Measurements from ENCODE around the gene CAMLG.
"Not testable (repeated sequence)": the region's sequence is repeated elsewhere in the genome, so short reads cannot be mapped to it uniquely, and the experiment has no call there.

Gene CAMLG

GRCh38 chr5:134738133-134738962, at the start of gene CAMLG:
Gene CAMLG (plus strand): TSS chr5:134738548. CDS start chr5:134738621, 73 bp downstream.
- peak within 1 kb of the TSS; percentile 73 for H3K4me3 ChIP-seq (ENCODE audit: low read depth, low read length)
- TF ChIP-seq CTCF (IDR thresholded peaks at IDR 0.05; ENCODE audit: low read depth, low read length, missing control alignments) = peak; percentile 74

DNA sequence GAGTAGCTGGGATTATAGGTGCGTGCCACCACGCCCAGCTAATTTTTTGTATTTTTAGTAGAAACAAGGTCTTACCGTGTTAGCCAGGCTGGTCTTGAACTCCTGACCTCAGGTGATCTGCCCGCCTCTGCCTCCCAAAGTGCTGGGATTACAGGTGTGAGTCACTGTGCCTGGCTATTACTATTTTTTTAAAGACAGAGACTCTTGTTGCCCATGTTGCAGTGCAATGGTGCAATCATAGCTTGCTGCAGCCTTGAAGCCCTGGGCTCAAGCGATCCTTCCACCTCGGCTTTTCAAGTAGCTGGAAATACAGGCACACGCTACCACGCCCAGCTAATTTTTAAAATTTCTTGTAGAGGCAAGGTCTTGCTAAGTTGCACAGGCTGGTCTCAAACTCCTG, 48.2 kb upstream of the CAMLG start:
- not testable (repeated sequence) for H3K4me3 ChIP-seq (ENCODE audit: low read depth, low read length); DNase-seq (ENCODE audit: low read depth)

More at GRCh38 chr5:134738133-134738962, at the start of gene CAMLG:
- DNase-seq (ENCODE audit: low read depth) = peak; percentile 95

- no peak overlapping the region for H3K4me3 ChIP-seq (ENCODE audit: low read depth, low read length)
- DNase-seq (ENCODE audit: low read depth) = no peak
- no peak for TF ChIP-seq CTCF (IDR thresholded peaks at IDR 0.05; ENCODE audit: low read depth, low read length, missing control alignments)
Measured at GRCh38 chr5:134692722-134693121, 45.6 kb upstream of the CAMLG start.

- H3K4me3 ChIP-seq (ENCODE audit: low read depth, low read length) = no peak overlapping the region
- no peak for TF ChIP-seq CTCF (IDR thresholded peaks at IDR 0.05; ENCODE audit: low read depth, low read length, missing control alignments)
- no peak for DNase-seq (ENCODE audit: low read depth)
Measured at GRCh38 chr5:134708301-134708700, 30.0 kb upstream of the CAMLG start.

GRCh38 chr5:134714120-134714519, 24.2 kb upstream of the CAMLG start:
- no peak overlapping the region for H3K4me3 ChIP-seq (ENCODE audit: low read depth, low read length)
- TF ChIP-seq CTCF (IDR thresholded peaks at IDR 0.05; ENCODE audit: low read depth, low read length, missing control alignments) = no peak
- DNase-seq (ENCODE audit: low read depth) = no peak

GRCh38 chr5:134714541-134714940, 23.8 kb upstream of the CAMLG start:
- no peak for DNase-seq (ENCODE audit: low read depth)
- H3K4me3 ChIP-seq (ENCODE audit: low read depth, low read length) = no peak overlapping the region
- TF ChIP-seq CTCF (IDR thresholded peaks at IDR 0.05; ENCODE audit: low read depth, low read length, missing control alignments) = no peak

DNA sequence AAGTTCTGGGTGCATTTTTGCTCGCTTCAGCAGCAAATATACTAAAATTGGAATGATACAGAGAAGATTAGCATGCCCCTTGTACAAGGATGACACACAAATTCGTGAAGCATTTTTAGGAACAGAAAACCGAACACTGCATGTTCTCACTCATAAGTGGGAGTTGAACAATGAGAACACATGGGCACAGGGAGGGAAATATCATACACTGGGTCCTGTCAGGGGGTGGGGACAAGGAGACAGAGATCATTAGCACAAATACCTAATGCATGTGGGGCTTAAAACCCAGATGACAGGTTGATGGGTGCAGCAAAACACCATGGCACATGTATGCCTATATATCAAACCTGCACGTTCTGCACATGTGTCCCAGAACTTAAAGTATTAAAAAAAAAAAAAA, 22.9 kb upstream of the CAMLG start:
- not testable (repeated sequence) for H3K4me3 ChIP-seq (ENCODE audit: low read depth, low read length); DNase-seq (ENCODE audit: low read depth)

DNA sequence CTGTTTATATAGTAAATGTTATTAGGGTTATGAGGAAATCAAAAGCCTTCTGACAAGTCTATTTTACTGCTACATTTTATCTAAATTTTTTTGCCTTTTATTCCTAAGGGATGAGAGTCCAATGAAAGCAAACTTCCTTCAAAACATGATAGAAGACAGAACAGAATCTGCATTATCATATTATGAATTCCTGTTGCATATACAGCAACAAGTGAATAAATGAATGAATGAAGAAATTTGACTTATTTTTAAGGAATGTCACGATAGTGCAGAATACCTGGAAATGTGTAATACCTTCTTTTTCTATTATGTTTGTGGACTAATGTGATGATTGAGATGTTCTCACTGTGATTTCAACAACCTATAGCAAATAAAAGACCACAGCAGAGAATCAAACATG, 13.5 kb upstream of the CAMLG start:
- DNase-seq (ENCODE audit: low read depth) = no peak
- H3K4me3 ChIP-seq (ENCODE audit: low read depth, low read length) = no peak overlapping the region
- TF ChIP-seq CTCF (IDR thresholded peaks at IDR 0.05; ENCODE audit: low read depth, low read length, missing control alignments) = no peak

Data from GM12864 (cell line).